CD4-positive, alpha-beta T cell treated with Interleukin-4 for 1 hour (primary cell): ENCODE results near the gene PHF13.
"Not testable (repeated sequence)": the region's sequence is repeated elsewhere in the genome, so short reads cannot be mapped to it uniquely, and the experiment has no call there.

Source experiments
- DNase-seq, 2 donors: peaks; one replicate each; pipeline ENCODE4 v3.0.0-alpha.2; 2020 to 2022

The PHF13 gene

DNA sequence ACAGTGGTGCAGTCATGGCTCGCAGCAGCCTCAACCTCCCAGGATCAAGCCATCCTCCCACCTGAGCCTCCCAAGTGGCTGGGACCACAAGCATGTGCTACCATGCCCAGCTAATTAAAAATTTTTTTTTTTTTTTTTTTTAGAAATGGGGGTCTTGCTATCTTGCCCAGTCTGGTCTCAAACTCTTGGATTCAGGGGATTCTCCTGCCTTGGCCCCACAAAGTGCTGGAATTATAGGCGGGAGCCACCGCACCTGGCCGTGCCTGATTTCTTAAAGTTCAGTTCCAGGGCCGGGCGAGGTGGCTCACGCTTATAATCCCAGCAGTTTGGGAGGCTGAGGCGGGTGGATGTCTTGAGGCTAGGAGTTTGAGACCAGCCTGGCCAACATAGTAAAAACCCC lies 17.5 kb downstream of the PHF13 start:
- no peak for DNase-seq

DNA sequence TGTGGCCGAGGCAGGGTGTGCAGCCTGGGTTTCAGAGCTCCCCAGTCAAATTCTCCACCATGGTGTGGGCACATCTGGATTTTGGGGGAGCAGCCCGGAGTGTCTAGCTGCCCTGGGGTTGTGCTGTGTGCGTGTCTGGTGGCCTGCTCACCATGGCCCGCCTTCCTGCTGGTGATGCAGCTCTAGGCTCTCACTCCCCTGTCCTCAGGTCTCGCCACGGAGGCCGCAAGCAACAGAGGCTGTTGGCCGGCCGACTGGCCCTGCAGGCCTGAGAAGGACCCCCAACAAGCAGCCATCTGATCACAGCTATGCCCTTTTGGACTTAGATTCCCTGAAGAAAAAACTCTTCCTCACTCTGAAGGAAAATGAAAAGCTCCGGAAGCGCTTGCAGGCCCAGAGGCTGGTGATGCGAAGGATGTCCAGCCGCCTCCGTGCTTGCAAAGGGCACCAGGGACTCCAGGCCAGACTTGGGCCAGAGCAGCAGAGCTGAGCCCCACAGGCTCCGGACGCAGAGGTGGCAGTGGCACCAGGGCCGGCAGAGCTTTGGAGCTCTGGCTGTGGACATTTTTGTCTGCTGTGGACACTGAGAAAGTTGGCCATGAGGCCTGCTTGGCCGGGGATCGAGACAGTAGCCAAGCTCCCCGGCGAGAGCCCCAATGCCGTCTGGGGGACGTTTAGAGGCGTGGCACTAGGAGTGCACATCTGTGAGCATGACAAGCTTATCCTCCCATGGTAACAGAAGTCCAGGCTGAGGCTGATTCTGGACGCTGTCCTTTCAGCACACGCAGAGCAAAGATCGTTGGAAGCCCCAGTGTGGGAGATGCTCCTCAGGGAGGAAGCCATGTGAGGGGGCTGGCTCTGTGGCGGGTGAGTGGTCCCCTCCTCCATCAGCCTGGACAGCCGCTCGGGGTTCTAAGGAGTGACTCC lies 19.3 kb downstream of the PHF13 start:
- no peak for DNase-seq

DNA sequence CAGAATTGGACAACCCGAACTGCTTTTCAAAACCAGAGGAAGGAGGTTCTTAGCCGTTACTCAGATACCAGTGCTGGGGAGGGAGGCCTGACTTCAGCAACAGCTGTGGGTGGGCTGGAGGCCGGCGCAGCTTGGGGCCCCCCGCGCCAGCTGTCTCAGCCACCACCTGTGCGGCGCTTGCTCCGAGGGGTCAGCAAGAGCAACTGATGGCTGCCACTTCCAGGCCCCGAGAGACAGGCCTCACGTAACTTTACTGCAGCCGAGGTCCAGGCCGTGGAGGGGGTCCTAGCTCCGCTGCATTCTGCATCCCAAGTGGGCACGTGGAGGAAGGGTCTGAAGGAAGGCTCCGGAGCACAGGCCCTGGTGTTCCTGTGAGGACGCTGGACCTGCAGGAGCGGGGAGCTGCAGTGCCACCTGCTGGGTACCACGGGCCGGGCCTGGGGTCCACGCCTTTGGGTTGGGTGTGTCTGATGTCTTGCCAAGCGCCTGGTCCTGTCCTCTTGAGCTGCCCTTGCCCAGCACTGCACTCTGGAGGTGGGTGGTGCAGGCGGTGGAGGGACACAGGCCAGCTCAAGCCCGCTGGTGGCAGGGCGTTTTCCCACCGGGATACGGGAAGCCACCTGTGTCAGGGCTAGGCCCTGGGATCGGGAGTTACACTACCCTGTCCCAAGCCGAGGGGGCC lies 21.0 kb downstream of the PHF13 start:
- DNase-seq, result peak; percentile 41 to 44

DNA sequence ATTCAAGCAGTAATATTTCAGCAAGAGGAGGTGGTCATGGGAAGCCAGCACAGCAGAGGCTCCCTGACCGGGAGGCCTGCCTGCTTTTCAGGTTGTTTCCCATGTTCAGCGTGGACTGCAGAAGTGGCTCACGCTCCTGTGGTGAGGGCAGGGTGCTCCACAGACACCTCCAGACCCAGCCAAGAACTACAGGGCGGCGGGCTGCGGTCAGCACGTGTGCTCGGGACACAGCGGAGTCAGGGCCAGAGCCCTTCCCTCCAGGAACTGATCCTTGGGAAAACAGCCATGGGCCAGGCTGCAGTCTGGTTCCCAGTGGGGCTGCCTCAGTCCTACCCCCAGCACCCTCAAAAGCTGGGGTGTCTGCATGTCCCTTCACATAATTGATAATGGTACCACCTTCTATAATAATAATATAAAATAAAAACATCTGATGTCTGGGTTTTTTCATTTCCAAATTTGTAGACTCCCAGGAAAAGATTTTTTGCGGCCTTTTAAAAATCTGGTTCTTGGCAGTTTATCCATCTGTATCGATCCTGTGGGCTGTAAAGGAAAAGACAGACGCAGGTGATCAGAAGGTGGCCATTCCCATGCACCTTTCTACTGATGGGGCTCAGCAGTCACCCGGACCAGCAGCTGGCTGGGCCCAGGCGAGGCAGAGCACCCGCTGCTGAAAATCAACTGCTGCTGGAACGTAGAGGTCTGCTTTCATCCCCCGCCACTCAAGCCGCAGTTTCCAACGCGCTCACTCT lies 21.8 kb downstream of the PHF13 start:
- no peak for DNase-seq

DNA sequence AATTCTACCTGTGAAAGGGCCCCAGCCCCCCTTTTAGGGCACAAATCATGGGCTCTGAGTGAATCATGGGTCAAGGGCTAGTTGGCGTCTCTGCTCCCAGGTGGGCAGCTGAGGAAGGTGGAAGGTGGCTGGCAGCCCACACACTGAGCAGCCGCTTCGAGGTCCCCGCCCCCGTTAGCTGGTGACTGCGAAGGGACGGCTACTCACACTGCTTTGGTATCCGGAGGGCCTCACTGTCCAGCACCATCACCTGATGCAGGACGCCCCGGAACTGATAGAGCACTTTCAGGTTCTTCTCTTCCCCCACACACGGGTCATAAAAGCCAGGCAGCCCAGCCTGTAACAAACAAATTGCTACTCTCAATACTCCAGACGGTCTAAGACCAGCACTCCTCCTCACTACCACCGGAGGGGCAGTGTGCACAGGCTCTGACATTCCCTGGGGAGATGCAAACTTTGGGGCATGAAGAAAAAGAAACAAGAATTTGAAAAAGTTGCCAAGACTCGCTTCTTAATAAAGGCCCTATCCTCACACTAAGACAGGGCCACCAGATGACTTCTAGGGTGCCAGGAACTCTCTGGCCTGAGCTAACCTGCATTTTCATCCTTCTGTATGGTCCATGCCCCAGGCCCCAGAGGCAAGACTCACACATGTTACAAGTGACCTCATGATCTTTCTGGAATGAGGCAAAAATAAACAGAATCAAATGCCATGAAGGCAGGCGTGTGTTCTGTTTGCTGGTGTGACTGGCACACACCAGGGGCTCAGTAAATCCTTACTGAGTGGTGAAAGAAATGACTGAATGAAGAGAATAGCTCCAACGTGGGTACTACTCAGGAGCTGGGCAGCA lies 22.6 kb downstream of the PHF13 start:
- no peak for DNase-seq

DNA sequence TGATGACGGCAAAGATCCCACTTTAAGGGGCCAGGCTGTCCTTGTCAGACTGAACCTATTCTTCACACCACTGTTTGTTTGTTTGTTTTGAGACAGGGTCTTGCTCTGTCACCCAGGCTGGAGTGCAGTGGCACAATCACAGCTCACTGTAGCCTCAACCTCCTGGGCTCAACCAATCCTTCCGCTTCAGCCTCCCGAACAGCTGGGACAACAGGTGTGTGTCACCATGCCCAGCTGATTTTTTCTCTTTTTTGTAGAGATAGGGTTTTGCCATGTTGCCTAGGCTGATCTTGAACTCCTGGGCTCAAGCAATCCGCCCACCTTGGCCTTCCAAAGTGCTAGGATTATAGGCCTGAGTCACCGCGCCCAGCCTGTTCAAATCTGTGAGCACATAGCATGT lies 23.2 kb downstream of the PHF13 start:
- DNase-seq, result not testable (repeated sequence)

DNA sequence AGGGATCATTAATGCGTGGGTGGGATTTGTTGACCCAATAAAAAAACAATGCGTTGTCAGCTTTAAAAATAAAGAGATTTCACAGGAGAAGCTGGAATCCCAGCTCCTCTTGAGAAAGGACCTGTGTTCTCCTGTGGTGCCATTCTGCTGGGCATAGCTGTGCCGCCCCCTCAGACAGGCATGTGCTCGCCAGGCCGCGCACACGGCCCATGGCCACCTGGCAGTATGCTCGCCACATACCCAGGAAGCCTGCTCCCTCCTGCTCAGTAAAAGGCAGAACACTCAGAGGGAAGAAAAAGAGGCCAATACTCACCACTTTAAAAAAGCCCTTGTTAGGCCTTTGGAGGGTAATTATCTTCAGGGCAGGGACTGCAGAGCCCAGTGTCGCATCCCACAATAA lies 24.2 kb downstream of the PHF13 start:
- no peak for DNase-seq

DNA sequence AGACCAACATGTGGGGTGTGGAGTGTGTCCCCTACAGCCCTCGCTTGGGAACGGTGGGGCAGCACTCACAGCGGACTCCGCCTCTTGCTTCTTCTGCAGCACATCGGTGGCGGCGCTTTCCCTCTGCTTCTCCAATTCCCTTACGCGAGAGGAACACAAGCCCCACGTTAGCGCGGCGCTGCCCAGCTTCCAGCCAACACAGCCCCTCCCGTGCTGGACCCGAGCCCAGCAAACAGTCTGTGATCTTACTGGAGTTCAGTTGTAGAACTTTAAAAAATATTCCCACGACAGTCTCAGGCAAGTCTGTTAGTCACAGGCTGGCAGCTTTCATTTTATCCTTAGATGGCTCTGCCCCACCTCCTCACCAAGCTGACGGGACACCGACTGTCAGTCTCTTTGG lies 24.7 kb downstream of the PHF13 start:
- DNase-seq, result no peak

DNA sequence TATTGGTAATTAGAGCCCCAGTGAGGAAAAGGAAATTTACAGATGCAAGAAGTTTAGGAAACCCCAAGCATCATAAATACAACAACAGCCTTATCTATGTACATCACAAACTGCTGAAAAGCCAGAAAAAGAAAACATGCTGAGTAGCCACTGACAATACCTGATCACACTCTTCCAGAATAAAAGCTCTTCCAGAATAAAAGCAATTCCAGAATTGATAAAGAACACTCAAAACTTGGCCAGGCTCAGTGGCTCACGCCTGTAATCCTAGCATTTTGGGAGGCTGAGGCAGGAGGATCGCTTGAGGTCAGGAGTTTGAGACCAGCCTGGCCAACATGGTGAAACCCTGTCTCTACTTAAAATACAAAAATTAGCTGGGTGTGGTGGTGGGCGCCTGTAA lies 27.3 kb downstream of the PHF13 start:
- DNase-seq, result not testable (repeated sequence)

DNA sequence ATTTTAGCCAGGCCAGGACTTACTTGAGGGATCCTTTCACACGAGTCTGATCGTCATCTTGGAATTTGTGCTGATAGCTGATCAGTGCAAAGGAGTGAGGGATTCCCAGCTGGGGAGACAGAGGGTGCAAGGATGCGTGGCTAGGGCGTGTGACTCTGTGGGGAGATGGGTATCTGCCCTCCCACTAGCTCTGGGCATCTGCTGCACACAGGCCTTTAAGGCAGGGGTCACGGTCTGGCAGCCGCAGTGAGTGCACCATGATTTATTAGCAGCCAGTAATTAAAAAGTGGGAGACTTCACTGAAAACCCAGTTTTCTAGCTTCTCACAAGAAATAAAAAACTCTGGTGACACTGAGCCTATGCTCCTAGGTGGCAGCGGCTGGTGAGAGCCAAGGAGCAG lies 31.5 kb downstream of the PHF13 start:
- no peak for DNase-seq

DNA sequence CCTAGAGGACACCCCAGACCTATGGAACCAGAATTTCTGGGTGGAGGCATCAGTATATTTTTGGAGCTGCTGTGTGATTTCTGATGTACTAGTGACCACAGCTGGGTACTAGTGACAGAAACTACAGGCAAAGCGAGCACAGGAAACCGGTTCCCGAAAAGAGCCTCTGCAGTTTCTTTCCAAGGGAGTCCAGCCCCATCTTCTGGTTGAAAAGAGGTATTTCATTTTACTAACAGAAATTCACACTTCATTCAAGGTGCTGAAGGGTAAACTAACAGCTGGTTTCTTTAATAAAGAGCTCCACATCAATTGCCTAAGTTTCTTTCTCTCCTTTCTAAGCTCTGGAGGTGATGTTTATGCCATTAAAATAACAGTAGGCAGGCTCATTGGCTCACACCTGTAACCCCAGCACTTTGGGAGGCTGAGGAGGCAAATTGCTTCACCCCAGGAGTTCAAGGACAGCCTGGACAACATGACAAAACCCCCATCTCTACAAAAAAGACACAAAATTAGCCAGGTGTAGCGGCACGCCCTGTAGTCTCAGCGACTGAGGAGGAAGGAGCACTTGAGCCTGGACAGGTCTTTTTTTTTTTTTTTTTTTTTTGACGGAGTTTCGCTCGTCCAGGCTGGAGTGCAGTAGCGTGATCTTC lies 33.1 kb downstream of the PHF13 start:
- peak; percentile 47 to 68 for DNase-seq

DNA sequence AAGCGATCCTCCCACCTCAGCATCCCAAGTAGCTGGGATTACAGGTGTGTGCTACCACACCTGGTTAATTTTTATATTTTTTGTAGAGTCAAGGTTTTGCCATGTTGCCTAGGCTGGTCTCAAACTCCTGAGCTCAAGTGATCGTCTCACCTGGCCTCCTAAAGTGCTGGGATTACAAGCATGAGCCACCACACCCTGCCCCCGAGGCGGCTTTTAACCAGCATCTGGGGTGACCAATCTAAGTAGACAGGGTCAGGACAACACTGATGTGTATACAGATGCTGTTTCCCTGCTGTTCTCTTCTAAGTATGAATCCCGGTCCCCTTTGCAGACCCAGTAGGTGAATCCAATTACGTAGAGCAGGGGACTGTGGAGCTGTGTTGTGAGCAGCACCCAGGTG lies 35.0 kb downstream of the PHF13 start:
- DNase-seq, result no peak

DNA sequence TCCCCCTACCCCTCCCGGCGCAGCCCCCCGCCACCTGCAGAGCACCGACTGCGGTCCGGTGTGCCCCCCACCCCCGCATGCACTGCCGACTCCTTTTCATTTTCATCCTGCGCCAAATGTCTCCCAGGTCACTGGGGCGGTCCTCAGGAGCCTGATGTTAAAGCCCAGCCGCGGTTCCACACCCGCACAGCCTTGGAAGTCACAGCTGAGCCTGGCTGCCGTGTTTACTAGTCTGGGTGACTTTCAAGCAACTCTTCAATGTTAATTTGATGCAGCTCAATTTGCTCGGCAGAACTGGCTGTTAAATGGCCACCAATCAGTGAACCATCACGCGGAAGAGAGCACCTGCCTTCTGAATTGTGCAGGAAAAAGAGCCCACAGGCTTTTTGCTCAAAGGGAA lies 38.4 kb downstream of the PHF13 start:
- DNase-seq, result no peak

DNA sequence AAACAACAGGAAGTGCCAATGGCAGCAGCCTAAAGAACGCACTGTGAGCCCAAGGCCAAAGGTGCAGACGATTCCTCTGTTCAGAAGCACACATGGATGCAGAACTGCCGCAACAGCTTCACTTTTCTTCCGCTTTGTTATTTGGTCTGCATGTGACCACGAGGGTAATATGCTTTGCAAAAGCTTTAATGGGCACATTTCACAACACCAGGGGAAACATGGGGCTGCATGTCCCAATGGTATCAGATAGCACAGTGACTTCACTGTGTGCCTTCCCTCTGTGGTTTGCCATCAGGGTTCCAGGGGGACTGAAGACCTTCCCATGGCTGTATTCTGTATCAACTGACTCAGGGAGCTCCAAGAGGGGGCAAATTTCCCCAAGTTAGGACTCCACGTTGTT lies 39.5 kb downstream of the PHF13 start:
- no peak for DNase-seq

DNA sequence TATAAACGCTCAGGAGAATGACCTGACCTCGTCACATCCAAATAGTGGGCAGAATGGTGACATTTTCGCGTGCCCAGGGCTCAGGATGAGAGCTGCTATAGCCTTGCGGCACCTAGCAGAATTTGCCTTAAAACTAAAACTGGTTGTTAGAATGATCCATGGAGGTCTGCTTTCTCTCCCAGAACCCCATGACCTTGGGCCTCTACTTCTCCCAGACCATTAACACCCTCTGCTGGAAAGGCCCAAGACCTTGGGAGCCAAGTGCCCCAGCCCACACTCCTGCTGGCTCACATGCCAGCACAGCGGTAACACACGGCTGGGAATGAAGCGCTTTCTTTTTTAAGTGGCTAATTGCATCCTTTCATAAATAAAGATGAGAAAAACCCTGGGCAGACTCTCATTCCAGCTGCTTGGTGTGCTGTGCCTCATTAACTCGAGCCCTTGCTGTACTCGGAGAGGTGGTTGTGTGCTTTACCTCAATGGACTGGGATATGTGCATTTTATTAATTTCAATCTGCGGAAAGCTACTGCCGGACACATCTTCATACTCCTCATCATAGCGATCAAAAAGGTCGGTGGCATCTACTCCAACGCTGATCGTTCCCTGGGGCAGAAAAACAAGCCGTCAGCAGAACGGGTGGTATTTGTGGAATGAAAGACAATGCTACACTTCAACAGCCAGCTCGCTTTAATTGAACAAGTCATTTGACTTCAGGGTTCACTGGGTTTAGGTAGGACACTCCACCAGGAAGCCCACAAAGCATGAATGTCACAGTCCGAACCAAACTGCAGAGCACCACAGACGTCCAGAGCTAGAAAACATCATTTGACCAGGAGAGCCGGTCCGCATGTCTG lies 40.1 kb downstream of the PHF13 start:
- DNase-seq, result no peak

DNA sequence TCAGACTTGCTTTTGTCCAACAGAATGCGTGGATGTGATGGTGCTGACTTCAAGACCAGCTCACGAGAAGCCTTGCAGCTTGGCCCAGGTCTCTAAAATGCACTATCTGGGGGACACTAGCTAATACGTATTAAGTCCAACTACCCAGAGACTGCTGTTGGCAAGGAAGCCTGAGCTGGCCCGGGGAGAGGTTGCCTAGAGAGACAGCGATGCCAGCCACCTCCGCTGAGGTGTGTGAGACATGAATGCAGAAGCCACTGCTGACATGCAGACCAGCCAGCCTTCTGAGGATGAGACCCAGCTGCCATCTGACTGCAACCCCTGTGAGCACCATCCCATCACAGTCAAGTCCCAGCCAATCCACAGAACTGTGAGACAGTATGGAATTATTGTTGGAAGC lies 43.6 kb downstream of the PHF13 start:
- no peak for DNase-seq

DNA sequence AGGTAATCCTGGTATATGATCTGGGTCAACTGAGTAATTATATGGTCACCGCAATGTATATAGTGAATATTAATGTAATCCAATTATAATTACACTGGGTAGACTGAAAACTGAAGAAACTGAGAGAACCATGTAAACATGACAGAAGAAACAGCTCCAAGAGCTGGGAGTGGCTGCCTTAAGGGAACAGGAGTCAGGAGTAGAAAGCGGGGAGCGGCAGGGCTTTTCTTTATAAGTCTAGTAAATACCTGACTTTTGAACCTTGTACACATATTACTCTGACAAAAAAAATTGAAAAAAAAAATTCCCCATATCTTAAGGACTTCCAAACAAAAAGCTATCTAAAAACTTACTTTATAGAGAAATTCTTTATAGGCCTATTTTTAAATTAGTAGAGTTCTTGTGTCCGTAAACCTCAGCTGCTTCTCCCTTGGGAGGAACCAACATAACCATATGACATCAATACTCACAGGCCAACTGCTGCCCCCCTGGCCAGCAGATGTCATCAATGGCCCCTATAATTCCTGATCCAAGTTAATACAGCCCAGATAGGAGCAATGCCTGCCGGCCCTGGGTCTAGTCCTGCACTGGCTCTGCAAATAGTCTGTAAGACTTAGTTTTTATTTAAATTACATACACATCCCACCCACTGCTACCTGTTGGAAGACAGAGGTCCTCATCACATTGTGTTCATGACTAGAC lies 45.0 kb downstream of the PHF13 start:
- no peak for DNase-seq

DNA sequence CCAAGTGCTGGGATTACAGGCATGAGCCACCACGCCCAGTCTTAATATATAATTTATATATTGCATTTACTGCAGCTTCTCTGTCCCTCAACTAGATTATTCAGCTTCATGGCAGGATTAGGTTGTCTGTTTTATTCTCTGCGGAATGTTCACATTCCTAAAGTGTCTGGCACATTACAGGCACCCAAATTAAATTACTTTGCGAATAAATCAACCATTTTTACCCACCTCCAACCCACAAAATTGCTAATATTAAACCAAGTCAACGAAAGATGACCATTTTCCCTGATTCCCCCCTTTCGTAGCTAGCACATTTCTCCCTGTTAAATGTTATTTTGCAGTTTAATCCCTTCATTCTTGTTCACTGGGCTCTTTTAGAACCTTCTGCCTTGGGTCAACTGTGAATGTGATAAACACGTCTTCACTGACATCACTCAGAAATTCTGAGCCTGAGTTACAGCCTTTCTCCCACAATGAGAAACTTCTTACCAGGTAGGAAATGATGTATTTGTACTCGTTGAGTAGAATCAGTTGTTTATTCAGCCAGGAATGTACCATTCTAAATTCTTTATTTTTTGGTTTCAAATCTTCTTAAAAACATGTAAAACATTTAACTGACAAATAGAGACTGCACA lies 47.0 kb downstream of the PHF13 start:
- DNase-seq, result no peak

DNA sequence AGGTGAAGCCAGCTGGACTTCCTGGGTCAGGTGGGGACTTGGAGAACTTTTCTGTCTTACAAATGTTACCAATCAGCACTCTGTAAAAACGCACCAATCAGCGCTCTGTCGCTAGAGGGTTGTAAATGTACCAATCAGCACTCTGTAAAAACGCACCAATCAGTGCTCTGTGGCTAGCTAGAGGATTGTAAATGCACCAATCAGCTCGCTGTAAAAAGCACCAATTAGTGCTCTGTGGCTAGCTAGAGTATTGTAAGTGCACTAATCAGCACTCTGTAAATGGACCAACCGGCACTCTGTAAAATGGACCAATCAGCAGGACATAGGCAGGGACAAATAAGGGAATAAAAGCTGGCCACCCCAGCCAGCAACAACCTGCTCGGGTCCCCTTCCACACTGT lies 48.9 kb downstream of the PHF13 start:
- DNase-seq, result not testable (repeated sequence)

DNA sequence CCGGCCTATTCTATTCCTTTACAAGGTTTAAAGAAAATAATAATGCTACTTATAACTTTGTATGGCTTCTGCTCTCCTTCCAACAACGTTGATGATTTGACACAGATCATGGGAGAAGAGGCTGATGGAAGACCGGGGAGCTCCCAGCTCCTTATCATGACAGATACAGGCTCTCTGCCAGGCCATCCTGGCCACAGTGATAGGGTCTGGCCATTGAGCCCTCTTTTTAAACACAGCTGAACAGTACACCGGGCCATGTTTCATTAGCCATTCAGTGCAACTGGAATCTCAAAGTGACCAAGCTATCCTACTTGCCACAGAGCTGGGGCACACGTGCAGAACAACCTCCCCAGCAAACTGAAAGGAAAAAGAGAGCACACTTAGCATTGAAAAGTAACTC lies 53.2 kb downstream of the PHF13 start:
- no peak for DNase-seq
